ENCODE results near the gene RHOT1.

RHOT1 gene

GRCh38 chr17:32264140-32264799 is 122.0 kb downstream of the RHOT1 start:
- H2AK5ac ChIP-seq (ENCODE audit: low read length, severe bottlenecking): no peak overlapping the region
- 27% methylated on average over 6 of the region's 6 CpGs for WGBS
- no peak overlapping the region for H3K14ac ChIP-seq (ENCODE audit: low read length in 2 of 2)
- peak; percentile 18 for DNase-seq
- H4K91ac ChIP-seq (ENCODE audit: low read length): no peak overlapping the region
- no peaks in the 10 kb centered on the region for H3K36me3 ChIP-seq (ENCODE audit: control insufficient read depth in 1 of 2, insufficient read depth in 2 of 2, low read depth in 1 of 2, low read length in 2 of 2)
- H3K18ac ChIP-seq (ENCODE audit: low read depth in 1 of 2, low read length in 2 of 2): no peak overlapping the region
- H4K8ac ChIP-seq (ENCODE audit: low read length): no peak overlapping the region
- H3K27me3 ChIP-seq (ENCODE audit: control insufficient read depth in 1 of 2, insufficient read depth in 1 of 2, low read length in 2 of 2): peaks cover 74 to 75% of the 10 kb centered on the region in 2 experiments
- H2BK15ac ChIP-seq (ENCODE audit: low read depth, poor library complexity, severe bottlenecking): no peak overlapping the region
- H3K9ac ChIP-seq (ENCODE audit: low read length): no peak overlapping the region
- H2BK12ac ChIP-seq (ENCODE audit: low read length in 2 of 2): no peak overlapping the region
- no peak overlapping the region for H3K23ac ChIP-seq (ENCODE audit: low read length in 2 of 2)
- no peak overlapping the region for H3K27ac ChIP-seq (ENCODE audit: low read length, poor library complexity, severe bottlenecking)
- H3K79me1 ChIP-seq (replicated peaks; ENCODE audit: low read length, poor library complexity, severe bottlenecking): no peaks in the 10 kb centered on the region
- no peak overlapping the region for H2BK5ac ChIP-seq (ENCODE audit: low read depth, low read length, poor library complexity, severe bottlenecking)
- no peaks in the 10 kb centered on the region for H3K9me3 ChIP-seq (ENCODE audit: control insufficient read depth, low read length)
- H2BK120ac ChIP-seq (ENCODE audit: low read depth, low read length): no peak overlapping the region
- peaks cover 20% of the 10 kb centered on the region for H3K4me1 ChIP-seq (ENCODE audit: control insufficient read depth, insufficient read depth, low read depth, low read length)
- no peak overlapping the region for H2AFZ ChIP-seq (ENCODE audit: low read depth, low read length)
- no peak overlapping the region for H3K4me2 ChIP-seq (ENCODE audit: low read length, poor library complexity, severe bottlenecking)
- no peak overlapping the region for H3K4me3 ChIP-seq (ENCODE audit: insufficient read depth in 1 of 2, low read depth in 1 of 2, low read length in 2 of 2)
- no peak overlapping the region for H3K4ac ChIP-seq (ENCODE audit: low read depth in 1 of 2, low read length in 2 of 2)

DNA sequence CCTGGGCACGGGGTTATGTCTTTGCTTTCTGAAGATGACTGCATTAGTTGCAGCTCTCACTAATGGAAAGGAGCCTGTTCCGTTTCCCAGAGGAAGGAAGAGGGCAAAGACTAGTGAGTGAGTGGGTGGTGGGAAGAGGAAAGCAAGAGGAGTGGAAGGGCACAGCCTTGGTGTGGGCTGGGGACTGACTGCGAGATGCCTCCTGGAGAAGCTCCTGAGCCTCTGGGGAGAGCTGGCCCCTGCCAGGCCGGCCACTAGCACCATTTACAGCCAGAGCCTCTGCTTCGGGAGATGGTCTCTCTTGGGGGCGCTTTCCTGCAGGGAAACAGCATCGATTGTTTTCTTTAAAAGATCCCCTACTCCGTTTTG is 122.5 kb downstream of the RHOT1 start:
- Histone ChIP-seq H2BK15ac (ENCODE audit: low read depth, poor library complexity, severe bottlenecking) (no peak overlapping the region), H3K18ac (ENCODE audit: low read depth in 1 of 2, low read length in 2 of 2) (no peak overlapping the region), H3K79me1 (replicated peaks; ENCODE audit: low read length, poor library complexity, severe bottlenecking) (no peaks in the 10 kb centered on the region), H3K4me2 (ENCODE audit: low read length, poor library complexity, severe bottlenecking) (no peak overlapping the region), H3K4me1 (ENCODE audit: control insufficient read depth, insufficient read depth, low read depth, low read length) (peaks cover 18% of the 10 kb centered on the region), H3K36me3 (ENCODE audit: control insufficient read depth in 1 of 2, insufficient read depth in 2 of 2, low read depth in 1 of 2, low read length in 2 of 2) (no peaks in the 10 kb centered on the region), H3K9me3 (ENCODE audit: control insufficient read depth, low read length) (no peaks in the 10 kb centered on the region), H3K9ac (ENCODE audit: low read length) (no peak overlapping the region), H2AK5ac (ENCODE audit: low read length, severe bottlenecking) (no peak overlapping the region), H3K4ac (ENCODE audit: low read depth in 1 of 2, low read length in 2 of 2) (no peak overlapping the region), H3K27ac (ENCODE audit: low read length, poor library complexity, severe bottlenecking) (no peak overlapping the region), H2BK12ac (ENCODE audit: low read length in 2 of 2) (no peak overlapping the region), H3K23ac (ENCODE audit: low read length in 2 of 2) (no peak overlapping the region), H3K14ac (ENCODE audit: low read length in 2 of 2) (no peak overlapping the region), H2BK120ac (ENCODE audit: low read depth, low read length) (no peak overlapping the region), H2AFZ (ENCODE audit: low read depth, low read length) (no peak overlapping the region), H3K4me3 (ENCODE audit: insufficient read depth in 1 of 2, low read depth in 1 of 2, low read length in 2 of 2) (no peak overlapping the region), H4K8ac (ENCODE audit: low read length) (no peak overlapping the region), H4K91ac (ENCODE audit: low read length) (no peak overlapping the region), H2BK5ac (ENCODE audit: low read depth, low read length, poor library complexity, severe bottlenecking) (no peak overlapping the region), H3K27me3 (ENCODE audit: control insufficient read depth in 1 of 2, insufficient read depth in 1 of 2, low read length in 2 of 2) (peaks cover 80 to 81% of the 10 kb centered on the region in 2 experiments)
- WGBS: 20% methylated on average over 5 of the region's 8 CpGs
- DNase-seq: no peak

- no peaks in the 10 kb centered on the region for H3K36me3 ChIP-seq (ENCODE audit: control insufficient read depth in 1 of 2, insufficient read depth in 2 of 2, low read depth in 1 of 2, low read length in 2 of 2)
- H2BK15ac ChIP-seq (ENCODE audit: low read depth, poor library complexity, severe bottlenecking): peak within 1 kb of the TSS; percentile 64
- H4K8ac ChIP-seq (ENCODE audit: low read length): no peak within 1 kb of the TSS
- no peak within 1 kb of the TSS for H3K18ac ChIP-seq (ENCODE audit: low read depth in 1 of 2, low read length in 2 of 2)
- no peak within 1 kb of the TSS for H3K14ac ChIP-seq (ENCODE audit: low read length in 2 of 2)
- H2BK5ac ChIP-seq (ENCODE audit: low read depth, low read length, poor library complexity, severe bottlenecking): no peak within 1 kb of the TSS
- H4K91ac ChIP-seq (ENCODE audit: low read length): no peak within 1 kb of the TSS
- H3K9ac ChIP-seq (ENCODE audit: low read length): no peak within 1 kb of the TSS
- H3K9me3 ChIP-seq (ENCODE audit: control insufficient read depth, low read length): no peaks in the 10 kb centered on the region
- H3K27ac ChIP-seq (ENCODE audit: low read length, poor library complexity, severe bottlenecking): no peak within 1 kb of the TSS
- no peak within 1 kb of the TSS for H2AK5ac ChIP-seq (ENCODE audit: low read length, severe bottlenecking)
- no peak within 1 kb of the TSS for H2BK12ac ChIP-seq (ENCODE audit: low read length in 2 of 2)
- WGBS: 1% methylated on average over 24 of the region's 68 CpGs
- H3K4me3 ChIP-seq (ENCODE audit: insufficient read depth in 1 of 2, low read depth in 1 of 2, low read length in 2 of 2): peak within 1 kb of the TSS; percentile 51 to 58
- H3K4ac ChIP-seq (ENCODE audit: low read depth in 1 of 2, low read length in 2 of 2): no peak within 1 kb of the TSS
- peak within 1 kb of the TSS in 1 of 2 experiments; percentile 92 for H3K23ac ChIP-seq (ENCODE audit: low read length in 2 of 2)
- no peak within 1 kb of the TSS for H2BK120ac ChIP-seq (ENCODE audit: low read depth, low read length)
- H3K79me1 ChIP-seq (replicated peaks; ENCODE audit: low read length, poor library complexity, severe bottlenecking): no peaks in the 10 kb centered on the region
- peak within 1 kb of the TSS; percentile 98 for H3K4me2 ChIP-seq (ENCODE audit: low read length, poor library complexity, severe bottlenecking)
- peak within 1 kb of the TSS; percentile 62 for H2AFZ ChIP-seq (ENCODE audit: low read depth, low read length)
- peaks cover 18% of the 10 kb centered on the region for H3K4me1 ChIP-seq (ENCODE audit: control insufficient read depth, insufficient read depth, low read depth, low read length)
- no peak for DNase-seq
- peaks cover 85 to 86% of the 10 kb centered on the region in 2 experiments for H3K27me3 ChIP-seq (ENCODE audit: control insufficient read depth in 1 of 2, insufficient read depth in 1 of 2, low read length in 2 of 2)
Measured at GRCh38 chr17:32265192-32265923, 123.1 kb downstream of the RHOT1 start, which contains the start of gene RHBDL3. Gene RHBDL3, plus strand, starts transcription at chr17:32265832. Its CDS starts 358 bp downstream, at chr17:32266190.

DNA sequence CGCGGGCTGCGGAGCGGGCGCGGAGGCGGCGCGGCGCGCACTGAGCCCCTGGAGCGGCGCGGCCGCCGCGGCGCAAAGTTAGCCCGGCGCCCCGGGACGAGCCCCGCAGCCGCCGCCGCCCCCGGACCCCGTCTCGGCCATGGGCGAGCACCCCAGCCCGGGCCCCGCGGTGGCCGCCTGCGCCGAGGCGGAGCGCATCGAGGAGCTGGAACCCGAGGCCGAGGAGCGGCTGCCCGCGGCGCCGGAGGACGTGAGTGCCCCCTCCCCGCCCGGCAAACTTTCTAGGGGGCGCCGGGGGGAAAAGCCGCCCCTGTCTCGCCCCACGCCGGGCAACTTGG is 123.7 kb downstream of the RHOT1 start:
- H3K4me2 ChIP-seq (ENCODE audit: low read length, poor library complexity, severe bottlenecking): peak overlapping the region; percentile 98
- no peaks in the 10 kb centered on the region for H3K79me1 ChIP-seq (replicated peaks; ENCODE audit: low read length, poor library complexity, severe bottlenecking)
- no peak overlapping the region for H3K4ac ChIP-seq (ENCODE audit: low read depth in 1 of 2, low read length in 2 of 2)
- H2BK5ac ChIP-seq (ENCODE audit: low read depth, low read length, poor library complexity, severe bottlenecking): no peak overlapping the region
- no peak for DNase-seq
- H2BK12ac ChIP-seq (ENCODE audit: low read length in 2 of 2): no peak overlapping the region
- H3K4me3 ChIP-seq (ENCODE audit: insufficient read depth in 1 of 2, low read depth in 1 of 2, low read length in 2 of 2): peak overlapping the region; percentile 51 to 58
- peaks cover 86 to 88% of the 10 kb centered on the region in 2 experiments for H3K27me3 ChIP-seq (ENCODE audit: control insufficient read depth in 1 of 2, insufficient read depth in 1 of 2, low read length in 2 of 2)
- H3K4me1 ChIP-seq (ENCODE audit: control insufficient read depth, insufficient read depth, low read depth, low read length): peaks cover 18% of the 10 kb centered on the region
- H2BK120ac ChIP-seq (ENCODE audit: low read depth, low read length): no peak overlapping the region
- no peaks in the 10 kb centered on the region for H3K9me3 ChIP-seq (ENCODE audit: control insufficient read depth, low read length)
- WGBS: 1% methylated on average over 25 of the region's 55 CpGs
- H3K9ac ChIP-seq (ENCODE audit: low read length): no peak overlapping the region
- H3K18ac ChIP-seq (ENCODE audit: low read depth in 1 of 2, low read length in 2 of 2): no peak overlapping the region
- H3K36me3 ChIP-seq (ENCODE audit: control insufficient read depth in 1 of 2, insufficient read depth in 2 of 2, low read depth in 1 of 2, low read length in 2 of 2): no peaks in the 10 kb centered on the region
- no peak overlapping the region for H4K8ac ChIP-seq (ENCODE audit: low read length)
- peak overlapping the region in 1 of 2 experiments; percentile 92 for H3K23ac ChIP-seq (ENCODE audit: low read length in 2 of 2)
- H3K14ac ChIP-seq (ENCODE audit: low read length in 2 of 2): no peak overlapping the region
- H4K91ac ChIP-seq (ENCODE audit: low read length): no peak overlapping the region
- H2BK15ac ChIP-seq (ENCODE audit: low read depth, poor library complexity, severe bottlenecking): peak overlapping the region; percentile 64
- H2AFZ ChIP-seq (ENCODE audit: low read depth, low read length): no peak overlapping the region
- H3K27ac ChIP-seq (ENCODE audit: low read length, poor library complexity, severe bottlenecking): no peak overlapping the region
- H2AK5ac ChIP-seq (ENCODE audit: low read length, severe bottlenecking): no peak overlapping the region

Data from mesenchymal stem cell (in vitro differentiated cells and primary cell).